IPS DF 6.9 (cell line): ENCODE results near the gene WASF2.
"Not testable (repeated sequence)": the region's sequence is repeated elsewhere in the genome, so short reads cannot be mapped to it uniquely, and the experiment has no call there.

ENCODE experiments used
- DNase-seq: peaks from one replicate; pipeline ENCODE4 v3.0.0-alpha.2; 2013; ENCODE audit warnings: low read depth, low spot score
- H3K27ac ChIP-seq: one replicate; pipeline ENCODE4 v1.5.1; 2013; ENCODE audit warnings: low read length, control low read depth
- H3K27me3 ChIP-seq: 2 replicates; pipeline ENCODE4 v1.6.1; 2013; ENCODE audit warnings: mild to moderate bottlenecking, low read length; ENCODE audit not compliant: control insufficient read depth, insufficient read depth
- H3K36me3 ChIP-seq: 2 replicates; pipeline ENCODE4 v1.6.1; 2013; ENCODE audit warnings: low read length; ENCODE audit not compliant: control insufficient read depth, insufficient read depth
- H3K4me1 ChIP-seq: 2 replicates; pipeline ENCODE4 v1.6.1; 2013; ENCODE audit warnings: low read length; ENCODE audit not compliant: control insufficient read depth, insufficient read depth
- H3K4me3 ChIP-seq: 2 replicates; pipeline ENCODE4 v1.5.1; 2013; ENCODE audit warnings: mild to moderate bottlenecking, low read length
- H3K9me3 ChIP-seq: 2 replicates; pipeline ENCODE4 v1.6.1; 2013; ENCODE audit warnings: low read length, inconsistent platforms; ENCODE audit not compliant: control insufficient read depth, insufficient read depth
- WGBS: extraction: QIAGEN DNeasy Blood & Tissue Kit; methylation state at CpG from one replicate; pipeline ENCODE4 v1.1.7; 2013; ENCODE audit warnings: mixed read lengths, missing lambda C conversion rate; ENCODE audit not compliant: insufficient read length, insufficient coverage; 5-methylcytosine and 5-hydroxymethylcytosine counted together

Gene WASF2

GRCh38 chr1:27472098-27472497 lies 17.9 kb downstream of the WASF2 start:
- whole genome bisulfite sequencing, result no CpG with 5 or more reads among the region's 7 CpGs

GRCh38 chr1:27471477-27471876 lies 18.5 kb downstream of the WASF2 start:
- Histone ChIP-seq H3K27me3 (no peaks in the 10 kb centered on the region), H3K4me1 (no peaks in the 10 kb centered on the region), H3K27ac (no peak overlapping the region), H3K36me3 (no peaks in the 10 kb centered on the region), H3K9me3 (no peaks in the 10 kb centered on the region), H3K4me3 (no peak overlapping the region)
- WGBS, result no CpG with 5 or more reads among the region's 3 CpGs
- no peak for DNase-seq

More at GRCh38 chr1:27472098-27472497, 17.9 kb downstream of the WASF2 start:
- not testable (repeated sequence) for DNase-seq, H3K9me3 ChIP-seq, H3K27me3 ChIP-seq, H3K4me3 ChIP-seq, H3K36me3 ChIP-seq, H3K4me1 ChIP-seq, H3K27ac ChIP-seq

- DNase-seq, result no peak
- Histone ChIP-seq H3K9me3 (no peaks in the 10 kb centered on the region), H3K4me1 (no peaks in the 10 kb centered on the region), H3K4me3 (no peak overlapping the region), H3K27ac (no peak overlapping the region), H3K27me3 (no peaks in the 10 kb centered on the region), H3K36me3 (no peaks in the 10 kb centered on the region)
- no CpG with 5 or more reads among the region's 6 CpGs for WGBS
These were observed 20.6 kb downstream of the WASF2 start for GRCh38 chr1:27469334-27469733.

DNA sequence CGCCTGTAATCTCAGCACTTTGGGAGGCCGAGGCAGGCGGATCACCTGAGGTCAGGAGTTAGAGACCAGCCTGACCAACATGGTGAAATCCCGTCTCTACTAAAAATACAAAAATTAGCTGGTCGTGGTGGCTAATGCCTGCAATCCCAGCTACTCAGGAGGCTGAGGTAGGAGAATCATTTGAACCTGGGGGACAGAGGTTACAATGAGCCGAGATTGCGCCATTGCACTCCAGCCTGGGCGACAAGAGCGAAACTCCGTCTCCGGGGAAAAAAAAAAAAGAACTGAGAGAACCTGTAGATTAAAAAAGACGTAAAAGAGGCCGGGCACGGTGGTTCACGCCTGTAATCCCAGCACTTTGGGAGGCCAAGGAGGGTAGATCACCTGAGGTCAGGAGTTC lies 21.6 kb downstream of the WASF2 start:
- WGBS, result no CpG with 5 or more reads among the region's 15 CpGs
- H3K4me3 ChIP-seq, DNase-seq, H3K27me3 ChIP-seq, H3K36me3 ChIP-seq, H3K27ac ChIP-seq, H3K4me1 ChIP-seq, H3K9me3 ChIP-seq: not testable (repeated sequence)

DNA sequence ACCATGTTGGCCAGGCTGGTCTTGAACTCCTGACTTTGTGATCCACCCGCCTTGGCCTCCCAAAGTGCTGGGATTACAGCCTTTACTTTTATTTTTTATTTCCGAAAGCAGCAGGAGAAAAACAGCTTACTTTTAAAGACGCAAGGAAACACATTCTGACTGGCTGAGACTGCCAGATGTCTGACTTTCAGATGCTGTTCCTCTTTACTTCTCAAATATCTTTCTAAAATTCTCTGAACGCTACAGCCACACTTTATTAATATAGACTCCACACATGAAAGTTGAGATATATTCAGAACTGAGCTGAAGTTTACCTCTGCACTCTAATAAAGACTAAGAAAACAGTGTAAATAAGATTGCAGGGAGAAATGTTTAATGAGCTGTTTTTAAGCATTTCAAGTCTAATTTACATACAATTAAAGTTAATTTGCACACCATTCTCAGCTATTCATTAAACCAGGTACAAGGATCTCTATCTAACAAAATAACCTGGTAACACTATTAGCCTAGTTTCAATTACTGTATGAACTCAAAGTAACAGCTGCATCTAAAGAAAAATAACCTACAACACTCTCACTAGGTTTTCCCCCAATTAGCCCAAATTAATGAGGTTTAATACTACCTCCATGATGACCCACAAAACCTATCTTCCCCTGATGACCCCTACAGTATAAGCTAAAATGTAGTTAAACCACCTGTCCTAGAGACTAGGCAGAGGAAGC lies 24.9 kb downstream of the WASF2 start:
- Histone ChIP-seq H3K4me3 (no peak overlapping the region), H3K4me1 (no peaks in the 10 kb centered on the region), H3K27me3 (no peaks in the 10 kb centered on the region), H3K36me3 (no peaks in the 10 kb centered on the region), H3K27ac (no peak overlapping the region), H3K9me3 (no peaks in the 10 kb centered on the region)
- no peak for DNase-seq
- no CpG with 5 or more reads among the region's 4 CpGs for WGBS

GRCh38 chr1:27463916-27464315 lies 26.1 kb downstream of the WASF2 start:
- DNase-seq, H3K9me3 ChIP-seq, H3K27me3 ChIP-seq, H3K27ac ChIP-seq, H3K4me1 ChIP-seq, H3K36me3 ChIP-seq, H3K4me3 ChIP-seq: not testable (repeated sequence)
- WGBS, result no CpG with 5 or more reads among the region's 6 CpGs

GRCh38 chr1:27458521-27458920 lies 31.4 kb downstream of the WASF2 start:
- DNase-seq, H3K36me3 ChIP-seq, H3K27me3 ChIP-seq, H3K27ac ChIP-seq, H3K9me3 ChIP-seq, H3K4me1 ChIP-seq, H3K4me3 ChIP-seq: not testable (repeated sequence)
- WGBS, result no CpG with 5 or more reads among the region's 10 CpGs

DNA sequence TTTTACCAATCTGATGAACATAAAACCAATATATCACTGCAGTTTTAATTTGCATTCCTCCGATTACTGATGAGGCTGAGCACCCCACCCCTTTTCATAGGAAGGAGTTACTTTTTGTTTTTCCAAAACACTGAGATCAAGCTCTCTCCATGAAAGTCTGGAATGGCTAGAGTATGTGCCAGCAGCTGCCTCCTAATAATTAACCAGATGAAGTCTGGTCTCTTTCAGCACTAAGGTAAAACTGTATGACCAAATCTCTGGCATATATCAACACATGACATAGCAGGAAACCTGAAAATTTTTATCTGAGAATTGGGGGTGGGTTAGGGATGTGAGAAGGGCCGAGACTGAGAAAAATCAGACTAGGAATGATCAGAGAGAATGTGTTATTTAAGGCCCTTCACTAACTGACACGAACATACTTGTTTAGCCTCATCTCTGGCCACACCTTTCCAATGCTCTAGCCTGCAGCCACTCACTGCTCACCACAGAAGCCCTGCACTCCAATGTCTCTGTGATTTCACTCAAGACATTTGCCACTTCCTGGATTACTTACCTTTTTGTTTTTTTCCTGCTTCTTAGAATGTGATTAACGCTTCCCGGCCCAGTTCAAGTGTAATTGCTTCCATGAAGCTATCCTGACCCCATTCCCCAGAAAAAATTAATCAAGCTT lies 34.7 kb downstream of the WASF2 start:
- no peak overlapping the region for H3K4me3 ChIP-seq
- no CpG with 5 or more reads among the region's 5 CpGs for WGBS
- no peak overlapping the region for H3K27ac ChIP-seq
- no peaks in the 10 kb centered on the region for H3K27me3 ChIP-seq
- no peaks in the 10 kb centered on the region; the same call in 1 of the 2 replicates for H3K4me1 ChIP-seq
- no peaks in the 10 kb centered on the region for H3K9me3 ChIP-seq
- H3K36me3 ChIP-seq, result no peaks in the 10 kb centered on the region
- DNase-seq, result no peak

GRCh38 chr1:27454610-27455009 lies 35.4 kb downstream of the WASF2 start:
- Histone ChIP-seq H3K36me3 (no peaks in the 10 kb centered on the region), H3K4me3 (no peak overlapping the region), H3K4me1 (no peaks in the 10 kb centered on the region; the same call in 1 of the 2 replicates), H3K9me3 (no peaks in the 10 kb centered on the region), H3K27ac (no peak overlapping the region), H3K27me3 (no peaks in the 10 kb centered on the region)
- no CpG with 5 or more reads among the region's 4 CpGs for WGBS
- DNase-seq, result no peak

- H3K4me3 ChIP-seq, result no peak overlapping the region
- H3K27ac ChIP-seq, result no peak overlapping the region
- H3K4me1 ChIP-seq, result no peaks in the 10 kb centered on the region; the same call in 1 of the 2 replicates
- H3K36me3 ChIP-seq, result no peaks in the 10 kb centered on the region
- no peak for DNase-seq
- H3K27me3 ChIP-seq, result no peaks in the 10 kb centered on the region
- no peaks in the 10 kb centered on the region for H3K9me3 ChIP-seq
- no CpG with 5 or more reads among the region's 1 CpG for WGBS
These were observed 38.6 kb downstream of the WASF2 start for GRCh38 chr1:27451343-27451742.

DNA sequence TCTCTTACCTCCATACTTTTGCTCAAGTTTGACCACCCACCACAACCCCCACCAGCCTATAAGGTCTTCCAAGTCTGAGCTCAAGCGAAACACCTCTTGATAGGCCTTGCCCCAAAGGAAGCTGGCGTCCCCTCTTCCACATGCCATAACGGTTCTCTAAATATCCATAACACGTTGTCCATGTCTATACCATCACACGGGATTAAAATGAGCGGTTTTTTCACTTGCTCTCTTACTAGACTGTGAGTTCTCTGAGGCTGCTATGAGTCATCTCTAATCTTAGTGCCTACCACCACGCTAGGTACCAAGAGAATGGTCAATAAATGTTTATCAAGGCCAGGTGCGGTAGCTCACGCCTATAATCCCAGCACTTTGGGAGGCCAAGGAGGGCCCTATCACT lies 41.0 kb downstream of the WASF2 start:
- Histone ChIP-seq H3K9me3 (no peaks in the 10 kb centered on the region), H3K27ac (no peak overlapping the region), H3K4me3 (no peak overlapping the region), H3K27me3 (peaks cover 1% of the 10 kb centered on the region; the same call in 1 of the 2 replicates), H3K36me3 (no peaks in the 10 kb centered on the region), H3K4me1 (no peaks in the 10 kb centered on the region; the same call in 1 of the 2 replicates)
- DNase-seq, result no peak
- WGBS, result no CpG with 5 or more reads among the region's 9 CpGs
